GM12801 (cell line): ENCODE measurements around the gene PUS10.

Source experiments
- CTCF ChIP-seq: IDR thresholded peaks from one replicate; pipeline ENCODE4 v1.5.1; 2011; ENCODE audit warnings: control low read depth; ENCODE audit not compliant: insufficient read length; ENCODE audit errors: extremely low read depth

The PUS10 gene

DNA sequence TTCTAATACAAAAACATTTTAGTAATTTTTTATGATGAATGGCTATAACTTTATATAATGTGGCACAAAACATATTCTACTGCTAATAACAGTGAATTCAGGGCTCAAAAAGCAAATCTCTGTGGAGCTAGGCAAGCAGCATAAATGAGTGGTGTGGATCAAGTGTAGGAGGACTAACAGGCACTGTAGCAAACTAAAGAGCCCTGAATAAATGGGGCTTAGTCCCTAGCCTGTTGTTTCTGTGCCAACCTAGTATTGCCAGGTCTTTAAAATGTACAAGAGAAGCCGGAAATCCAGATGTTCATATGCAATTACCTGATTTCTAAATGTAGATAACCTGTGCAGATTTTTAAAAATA lies 118.2 kb downstream of the PUS10 start:
- no peak for TF ChIP-seq CTCF

DNA sequence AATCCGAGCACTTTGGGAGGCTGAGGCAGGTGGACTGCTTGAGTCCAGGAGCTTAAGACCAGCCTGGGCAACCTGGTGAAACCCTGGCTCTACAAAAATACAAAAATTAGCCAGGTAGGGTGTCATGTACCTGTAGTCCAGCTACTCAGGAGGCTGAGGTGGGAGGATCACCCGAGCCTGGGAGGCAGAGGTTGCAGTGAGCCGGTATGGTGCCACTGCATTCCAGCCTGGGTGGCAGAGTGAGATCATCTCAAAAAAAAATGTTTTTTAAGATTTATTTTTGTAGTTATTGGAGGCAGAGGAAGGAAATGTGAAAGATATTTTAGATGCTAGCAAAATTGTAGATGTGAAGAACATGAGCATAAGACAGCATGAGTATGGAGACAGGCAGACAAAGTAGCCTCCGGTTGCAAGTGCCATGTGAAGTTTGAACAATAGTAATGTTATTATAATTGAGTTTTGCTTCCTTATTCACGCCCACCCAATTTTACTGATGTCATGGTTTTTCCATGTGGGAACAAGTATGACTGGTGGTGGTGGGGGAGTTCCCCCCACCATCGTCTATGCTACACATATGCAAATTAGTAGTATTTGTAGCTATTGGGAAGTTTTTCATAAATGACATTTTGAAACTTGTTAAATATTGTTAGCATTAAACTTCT lies 118.7 kb downstream of the PUS10 start:
- TF ChIP-seq CTCF = no peak

- TF ChIP-seq CTCF = no peak
These were observed 119.5 kb downstream of the PUS10 start for GRCh38 chr2:60898567-60898966.
